Fibroblast of the aortic adventitia (primary cell): ENCODE results near the gene MPZL3. TPM values are rescaled to one million over a fixed set of nuclear protein-coding genes. Genes with fewer than 3 reads are reported as not detected.

Source experiments
- DNase-seq: peaks from one replicate; pipeline ENCODE4 v3.0.0-alpha.2; 2010; ENCODE audit warnings: low read depth
- H3K4me3 ChIP-seq: 2 replicates; pipeline ENCODE4 v1.5.1; 2011; ENCODE audit warnings: low read depth, mild to moderate bottlenecking, control low read depth, low read length, moderate library complexity
- total RNA-seq: library from RNA; depleted of rRNA; stranded (reverse); fragments of >200 nt; gene quantifications from 2 replicates; pipeline ENCODE4 v1.2.3, GENCODE V29; 2012; ENCODE audit warnings: low replicate concordance
- TF ChIP-seq, protein P1 (sequence below): IDR thresholded peaks from 2 replicates; pipeline ENCODE4 v1.5.1; 2011; ENCODE audit warnings: mild to moderate bottlenecking, low read length, control low read depth, inconsistent platforms; ENCODE audit not compliant: insufficient read depth

Gene MPZL3
- total RNA-seq, 1 donor, result 0.45 TPM

DNA sequence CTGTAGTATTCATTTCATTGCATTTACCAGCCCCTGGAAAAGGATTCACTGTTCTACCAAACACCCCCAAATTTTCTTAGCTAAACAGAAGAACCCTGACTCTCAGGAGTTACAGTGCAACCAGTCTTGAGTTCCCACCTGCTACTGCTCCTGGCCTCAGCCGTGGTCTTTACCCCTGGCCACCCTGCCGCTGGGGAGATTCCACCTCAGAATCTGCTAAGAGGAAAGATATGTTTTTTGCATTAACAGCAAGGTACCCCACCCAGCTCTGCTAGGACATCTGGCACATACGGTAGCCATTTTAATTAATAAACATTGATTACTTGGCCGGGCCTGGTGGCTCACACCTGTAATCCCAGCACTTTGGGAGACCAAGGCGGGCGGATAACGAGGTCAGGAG is 36.4 kb downstream of the MPZL3 start:
- TF ChIP-seq, protein P1, sequence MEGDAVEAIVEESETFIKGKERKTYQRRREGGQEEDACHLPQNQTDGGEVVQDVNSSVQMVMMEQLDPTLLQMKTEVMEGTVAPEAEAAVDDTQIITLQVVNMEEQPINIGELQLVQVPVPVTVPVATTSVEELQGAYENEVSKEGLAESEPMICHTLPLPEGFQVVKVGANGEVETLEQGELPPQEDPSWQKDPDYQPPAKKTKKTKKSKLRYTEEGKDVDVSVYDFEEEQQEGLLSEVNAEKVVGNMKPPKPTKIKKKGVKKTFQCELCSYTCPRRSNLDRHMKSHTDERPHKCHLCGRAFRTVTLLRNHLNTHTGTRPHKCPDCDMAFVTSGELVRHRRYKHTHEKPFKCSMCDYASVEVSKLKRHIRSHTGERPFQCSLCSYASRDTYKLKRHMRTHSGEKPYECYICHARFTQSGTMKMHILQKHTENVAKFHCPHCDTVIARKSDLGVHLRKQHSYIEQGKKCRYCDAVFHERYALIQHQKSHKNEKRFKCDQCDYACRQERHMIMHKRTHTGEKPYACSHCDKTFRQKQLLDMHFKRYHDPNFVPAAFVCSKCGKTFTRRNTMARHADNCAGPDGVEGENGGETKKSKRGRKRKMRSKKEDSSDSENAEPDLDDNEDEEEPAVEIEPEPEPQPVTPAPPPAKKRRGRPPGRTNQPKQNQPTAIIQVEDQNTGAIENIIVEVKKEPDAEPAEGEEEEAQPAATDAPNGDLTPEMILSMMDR, result no peak
- H3K4me3 ChIP-seq, result no peak overlapping the region
- DNase-seq, result no peak

DNA sequence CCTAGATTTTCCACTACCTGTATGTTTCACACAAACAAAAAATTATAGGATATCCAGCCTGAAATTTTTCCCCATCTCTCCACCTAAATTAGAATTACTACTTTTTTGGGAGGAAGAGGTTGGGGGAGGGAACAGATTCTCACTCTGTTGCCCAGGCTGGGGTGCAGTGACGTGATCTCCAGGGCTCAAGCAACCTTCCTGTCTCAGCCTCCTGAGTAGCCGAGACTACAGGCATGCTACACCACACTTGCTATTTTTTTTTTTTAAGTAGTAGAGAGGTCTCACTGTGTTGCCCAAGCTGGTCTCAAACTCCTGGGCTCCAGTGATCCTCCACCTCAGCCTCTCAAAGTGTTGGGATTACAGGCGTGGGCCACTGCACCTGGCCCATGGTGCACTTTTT is 36.9 kb downstream of the MPZL3 start:
- DNase-seq, result no peak

DNA sequence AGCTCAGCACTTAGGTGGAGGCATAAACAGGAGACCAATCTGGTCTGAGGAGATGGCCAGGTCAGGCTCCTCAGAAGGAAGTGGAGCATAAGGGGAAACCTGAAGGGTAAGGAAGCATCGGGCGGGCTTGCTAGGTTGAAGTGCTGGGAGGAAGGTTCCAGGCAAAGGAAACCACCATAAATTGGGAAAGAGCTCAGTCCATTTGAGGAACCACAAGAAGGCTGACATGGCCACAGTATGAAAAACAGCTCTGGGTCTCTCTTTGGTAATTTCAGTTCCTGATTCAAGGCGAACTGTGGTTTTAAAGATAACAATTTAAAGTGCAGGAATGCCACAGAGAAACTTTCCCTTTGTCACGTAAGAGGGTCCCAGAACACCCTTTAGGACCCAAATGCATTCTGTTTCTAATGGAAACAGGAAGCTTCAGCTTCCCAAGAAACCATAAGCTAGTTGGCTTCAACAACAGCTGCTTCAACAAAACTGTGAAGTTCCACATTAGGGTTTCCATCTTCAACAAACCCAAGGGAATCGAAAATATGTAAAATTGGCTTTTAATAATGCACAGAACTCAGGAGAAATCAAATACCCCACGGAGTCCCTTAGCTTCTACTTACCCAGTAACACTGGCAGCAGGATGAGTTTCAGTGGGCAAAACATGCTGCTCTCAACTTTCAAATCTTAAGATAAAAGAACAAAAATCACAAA is 37.8 kb downstream of the MPZL3 start:
- DNase-seq, result no peak

More for the DNA sequence above, 36.9 kb downstream of the MPZL3 start:
- H3K4me3 ChIP-seq, result no peak overlapping the region
- TF ChIP-seq, protein P1, result no peak

DNA sequence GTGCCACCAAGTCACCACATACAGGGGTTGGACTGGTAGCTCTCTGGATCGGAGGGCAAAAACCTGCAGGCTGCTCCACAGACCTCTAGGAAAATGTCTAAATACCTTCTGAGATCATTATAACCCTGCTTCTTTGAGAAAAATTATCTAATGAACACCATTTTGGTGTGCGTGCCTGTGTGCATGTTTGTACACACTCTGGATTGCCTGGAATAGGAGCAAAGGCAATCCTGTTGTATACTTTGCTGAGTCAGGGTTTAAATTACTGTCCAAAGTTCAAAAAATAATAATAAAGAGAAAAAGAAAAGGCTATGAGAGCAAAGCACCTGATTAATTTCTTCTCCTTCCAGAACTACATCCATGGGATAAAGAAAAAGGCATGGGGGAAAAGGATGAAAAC is 38.4 kb downstream of the MPZL3 start:
- H3K4me3 ChIP-seq, result no peak overlapping the region
- DNase-seq, result no peak
- TF ChIP-seq, protein P1, result no peak

More for the DNA sequence above, 37.8 kb downstream of the MPZL3 start:
- no peak overlapping the region for H3K4me3 ChIP-seq
- TF ChIP-seq, protein P1, result no peak

DNA sequence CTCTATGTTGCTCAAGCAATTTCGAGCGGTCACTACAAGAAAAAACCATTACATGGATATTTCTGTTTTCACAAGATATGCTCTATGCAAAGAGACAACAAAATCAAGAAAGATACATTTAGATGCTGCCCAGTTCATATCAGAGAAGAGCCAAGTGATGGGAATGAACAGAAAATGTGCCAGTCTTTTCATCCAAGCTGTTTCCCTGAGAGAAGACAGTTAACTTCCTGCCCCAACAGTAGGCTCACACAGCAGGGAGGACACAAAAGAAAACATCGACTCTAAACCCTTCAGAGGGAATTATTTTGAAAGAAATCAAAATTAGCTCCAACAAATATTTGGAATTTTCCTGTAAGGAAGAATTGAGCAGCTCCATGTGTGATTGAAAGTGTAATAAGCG is 39.0 kb downstream of the MPZL3 start:
- TF ChIP-seq, protein P1, result no peak
- H3K4me3 ChIP-seq, result no peak overlapping the region
- DNase-seq, result no peak

DNA sequence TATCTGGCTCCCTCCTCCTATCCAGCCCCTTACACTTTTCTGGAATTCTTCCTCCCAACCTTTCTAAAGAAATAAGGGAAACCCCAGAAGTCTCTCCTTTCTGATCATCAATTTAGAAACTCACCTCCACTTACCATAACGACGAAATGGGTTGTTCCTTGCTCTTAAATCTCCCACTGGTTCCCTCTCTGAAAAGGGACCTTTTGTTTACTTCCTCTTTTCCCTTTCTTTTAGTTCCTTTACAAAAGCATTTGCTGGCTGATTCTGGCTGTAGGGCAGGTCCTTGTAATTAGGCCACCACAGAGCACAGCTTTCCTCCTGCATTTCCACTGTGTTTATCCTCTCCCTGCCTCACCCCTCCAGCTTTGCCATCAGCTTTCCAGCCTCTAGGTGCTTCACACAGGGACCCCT is 39.4 kb downstream of the MPZL3 start:
- no peak overlapping the region for H3K4me3 ChIP-seq
- no peak for DNase-seq
- TF ChIP-seq, protein P1, result no peak
